Kidney (tissue), 14 donors: Measurements from ENCODE around the gene SLC24A1. TPM values are rescaled to one million over a fixed set of nuclear protein-coding genes. Genes with fewer than 3 reads are reported as not detected.

Experiments used
- DNase-seq, 5 donors: peaks; one replicate each; pipeline ENCODE4 v3.0.0-alpha.2; 2013 to 2020
- FAIRE-seq: peaks from 2 replicates; lab custom pipeline; 2012; peaks lifted over from hg19 to GRCh38; lab: Jason Lieb, UNC
- H3K27ac ChIP-seq, 2 donors: one replicate each; pipeline ENCODE4 v1.7.0; 2013; ENCODE audit warnings: low read depth in 2 of 2, low read length in 2 of 2, inconsistent platforms in 1 of 2
- H3K27me3 ChIP-seq: one replicate; pipeline ENCODE4 v1.7.1; 2013; ENCODE audit warnings: low read length, inconsistent platforms; ENCODE audit not compliant: control insufficient read depth, insufficient read depth
- H3K36me3 ChIP-seq, 3 donors: one replicate each; pipeline versions ENCODE4 v1.7.0 to v1.7.1; 2013; ENCODE audit warnings: low read length in 3 of 3, control low read depth in 1 of 3, inconsistent platforms in 1 of 3; ENCODE audit not compliant: insufficient read depth in 3 of 3, control insufficient read depth in 2 of 3
- H3K4me1 ChIP-seq, 3 donors: one replicate each; pipeline versions ENCODE4 v1.7.0 to v1.7.1; 2013; ENCODE audit warnings: low read length in 3 of 3, inconsistent platforms in 1 of 3, low read depth in 1 of 3; ENCODE audit not compliant: control insufficient read depth in 2 of 3, insufficient read depth in 2 of 3
- H3K4me3 ChIP-seq, 3 donors: one replicate each; pipeline versions ENCODE4 v1.7.0 to v1.8.1; 2013; ENCODE audit warnings: low read length in 3 of 3, control low read depth in 1 of 3, inconsistent platforms in 1 of 3
- H3K9ac ChIP-seq, 3 donors: one replicate each; pipeline versions ENCODE4 v1.7.0 to v1.7.1; 2013; ENCODE audit warnings: low read length in 3 of 3, control low read depth in 1 of 3, inconsistent platforms in 1 of 3
- H3K9me3 ChIP-seq, 3 donors: one replicate each; pipeline versions ENCODE4 v1.7.0 to v1.7.1; 2013; ENCODE audit warnings: low read length in 3 of 3, control low read depth in 1 of 3, inconsistent platforms in 1 of 3; ENCODE audit not compliant: control insufficient read depth in 2 of 3, insufficient read depth in 1 of 3
- CTCF ChIP-seq: IDR thresholded peaks from 3 replicates; pipeline ENCODE4 v1.5.1; 2012; ENCODE audit warnings: mild to moderate bottlenecking, moderate library complexity, borderline replicate concordance; ENCODE audit not compliant: insufficient read depth; ENCODE audit errors: extremely low read depth
- intact Hi-C: fragments of 100-400 bp; cut with DNase I; formaldehyde crosslinking; loops from one replicate; pipeline ENCODE4 v1.11.1; 2022
- polyA plus RNA-seq: library from polyadenylated mRNA; stranded (reverse); fragments of 350-450 nt; fragmentation: Illumina TruSeq; extraction: RNeasy Lipid Tissue Mini Kit (QIAGEN cat#74804); gene quantifications from one replicate; pipeline ENCODE4 v1.2.3, GENCODE V29; 2014; ENCODE audit warnings: low read depth, low replicate concordance; ENCODE audit not compliant: insufficient read depth
- total RNA-seq: library from RNA; stranded (reverse); fragmentation: NEBNext Ultra II Directional; extraction: Animal tissue kit (Norgen Biotek cat#: 25700); gene quantifications from one replicate; pipeline ENCODE4 v1.2.1, GENCODE V29; 2021
- donor health status: control.
- donor health status: control.
- donor health status: control.
- donor health status: control.
- donor health status: control.
- donor health status: DM: yes; HTN: yes; CAD: no.
- donor health status: Normal renal cell carcinoma (clear cell type).

The SLC24A1 gene
- total and polyA plus RNA-seq, 2 donors from 2014 or later: 4.9 to 18.9 TPM

- H3K9ac ChIP-seq: no peak overlapping the region
- no peak for TF ChIP-seq CTCF
- H3K36me3 ChIP-seq: no peaks in the 10 kb centered on the region
- H3K9me3 ChIP-seq: no peaks in the 10 kb centered on the region
- H3K4me3 ChIP-seq: no peak overlapping the region
- FAIRE-seq (no peak), DNase-seq (peak in 1 of 5 donors; percentile 29)
- no peaks in the 10 kb centered on the region for H3K27me3 ChIP-seq
- H3K4me1 ChIP-seq: peaks cover 0 to 4% (median 0%) of the 10 kb centered on the region in 3 donors
- H3K27ac ChIP-seq: no peak overlapping the region
- intact Hi-C loops: no loop called here
Measured at GRCh38 chr15:65638109-65638508, 16.4 kb downstream of the SLC24A1 start.

DNA sequence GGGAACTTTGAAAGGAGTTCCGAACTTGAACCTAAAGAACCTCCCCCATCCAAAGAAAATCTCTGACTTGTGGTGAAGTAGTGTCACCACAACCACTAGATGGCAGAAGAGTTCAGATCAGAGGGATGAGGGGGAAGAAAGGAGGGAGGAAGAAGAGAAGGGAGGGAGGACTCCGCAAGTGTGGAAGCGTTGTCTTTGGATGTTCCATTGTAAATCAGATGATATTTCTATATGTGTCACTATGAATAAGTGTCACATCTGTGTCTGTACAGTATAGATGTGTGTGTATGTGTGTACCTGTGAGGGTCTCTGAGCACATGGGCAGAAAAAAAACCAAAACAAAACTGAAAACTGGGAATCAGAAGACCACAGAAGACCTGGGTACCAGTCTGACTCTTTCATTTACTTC lies 16.9 kb downstream of the SLC24A1 start:
- intact Hi-C loops: no loop called here
- H3K27me3 ChIP-seq: no peaks in the 10 kb centered on the region
- no peaks in the 10 kb centered on the region for H3K36me3 ChIP-seq
- peak overlapping the region in 1 of 3 donors; percentile 8 for H3K9ac ChIP-seq
- no peaks in the 10 kb centered on the region for H3K9me3 ChIP-seq
- H3K4me3 ChIP-seq: peak overlapping the region in 1 of 3 donors; percentile 42
- DNase-seq (peak in 3 of 5 donors; percentile 51 to 94 (median 85)), FAIRE-seq (peak; percentile 21)
- peaks cover 0 to 4% (median 0%) of the 10 kb centered on the region in 3 donors for H3K4me1 ChIP-seq
- TF ChIP-seq CTCF: peak; percentile 72
- H3K27ac ChIP-seq: no peak overlapping the region

GRCh38 chr15:65639509-65639908 lies 17.8 kb downstream of the SLC24A1 start:
- no peak for TF ChIP-seq CTCF
- Histone ChIP-seq H3K27me3 (no peaks in the 10 kb centered on the region), H3K4me1 (peaks cover 0 to 4% (median 0%) of the 10 kb centered on the region in 3 donors), H3K9me3 (no peaks in the 10 kb centered on the region), H3K36me3 (no peaks in the 10 kb centered on the region), H3K4me3 (no peak overlapping the region), H3K9ac (no peak overlapping the region), H3K27ac (no peak overlapping the region)
- no peak for DNase-seq
- intact Hi-C loops: no loop called here
- no peak for FAIRE-seq
